HG02970 (cell line): Measurements from ENCODE around the gene PPP2R5A.
"Not testable (repeated sequence)": the region's sequence is repeated elsewhere in the genome, so short reads cannot be mapped to it uniquely, and the experiment has no call there.

Experiments
- ATAC-seq: cut with Tn5 transposase; IDR thresholded peaks from one replicate; pipeline ENCODE4 v1.9.1; 2021; ENCODE audit warnings: mild to moderate bottlenecking, moderate library complexity, moderate number of reproducible peaks; ENCODE audit not compliant: unreplicated experiment, low FRiP score

Gene PPP2R5A

DNA sequence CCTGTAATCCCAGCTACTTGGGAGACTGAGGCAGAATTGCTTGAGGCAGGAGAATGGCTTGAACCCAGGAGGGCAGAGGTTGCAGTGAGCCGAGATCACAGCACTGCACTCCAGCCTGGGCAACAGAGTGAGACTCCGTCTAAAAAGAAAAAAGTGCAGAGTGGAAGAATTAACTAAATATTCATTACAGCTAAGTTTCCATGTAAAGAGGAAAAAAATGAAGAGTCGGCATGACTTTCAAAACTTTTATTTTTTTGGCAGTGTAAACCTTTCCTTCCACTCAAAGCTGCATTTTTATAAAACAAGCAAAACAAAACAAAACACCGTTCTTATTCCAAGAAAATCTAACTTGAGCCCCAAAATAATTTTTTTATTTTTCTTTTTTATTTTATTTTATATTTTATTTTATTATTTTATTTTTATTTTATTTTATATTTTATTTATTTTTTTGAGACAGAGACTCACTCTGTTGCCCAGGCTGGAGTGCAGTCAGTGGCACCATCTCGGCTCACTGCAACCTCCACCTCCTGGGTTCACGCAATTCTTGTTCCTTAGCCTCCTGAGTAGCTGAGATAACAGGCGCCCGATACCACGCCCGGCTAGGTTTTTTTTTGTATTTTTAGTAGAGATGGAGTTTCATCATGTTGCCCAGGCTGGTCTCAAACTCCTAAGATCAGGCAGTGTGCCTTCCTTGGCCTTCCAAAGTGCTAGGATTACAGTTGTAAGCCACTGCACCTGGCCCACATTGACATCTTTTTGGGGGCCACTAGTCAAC, 66.6 kb downstream of the PPP2R5A start:
- ATAC-seq: no peak

DNA sequence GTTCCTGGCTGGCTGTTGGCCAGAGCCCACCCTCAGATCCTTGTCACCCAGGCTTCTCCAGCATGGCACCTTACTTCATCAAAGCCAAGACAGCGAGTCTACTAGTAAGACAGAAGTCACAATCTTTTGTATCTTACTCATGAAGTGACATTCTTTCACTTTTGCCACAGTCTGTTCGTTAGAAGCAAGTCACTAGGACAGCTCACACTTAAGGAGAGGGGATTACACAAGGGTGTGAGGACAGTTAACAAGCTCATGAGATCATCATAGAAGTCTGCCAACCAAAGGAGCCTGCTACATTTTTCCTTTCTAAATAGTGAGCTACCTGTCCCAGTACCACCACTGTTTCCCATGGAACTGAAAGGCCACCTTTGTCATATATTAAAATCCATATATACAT, 68.0 kb downstream of the PPP2R5A start:
- ATAC-seq: no peak

DNA sequence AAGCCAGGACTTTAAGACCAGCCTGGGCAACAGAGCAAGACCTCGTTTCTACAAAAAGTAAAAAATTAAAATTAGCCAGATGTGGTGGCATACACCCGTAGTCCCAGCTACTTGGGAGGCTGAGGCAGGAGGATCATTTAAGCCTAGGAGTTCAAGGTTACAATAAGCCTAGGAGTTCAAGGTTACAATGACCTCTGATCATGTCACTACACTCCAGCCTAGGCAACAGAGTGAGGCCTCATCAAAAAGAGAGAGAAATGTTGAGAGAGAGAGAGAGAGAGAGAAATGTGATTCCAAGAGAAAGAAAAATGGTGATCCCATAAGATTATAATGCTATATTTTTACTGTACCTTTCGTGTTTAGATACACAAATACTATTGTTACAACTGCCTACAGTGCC, 69.3 kb downstream of the PPP2R5A start:
- ATAC-seq: no peak

DNA sequence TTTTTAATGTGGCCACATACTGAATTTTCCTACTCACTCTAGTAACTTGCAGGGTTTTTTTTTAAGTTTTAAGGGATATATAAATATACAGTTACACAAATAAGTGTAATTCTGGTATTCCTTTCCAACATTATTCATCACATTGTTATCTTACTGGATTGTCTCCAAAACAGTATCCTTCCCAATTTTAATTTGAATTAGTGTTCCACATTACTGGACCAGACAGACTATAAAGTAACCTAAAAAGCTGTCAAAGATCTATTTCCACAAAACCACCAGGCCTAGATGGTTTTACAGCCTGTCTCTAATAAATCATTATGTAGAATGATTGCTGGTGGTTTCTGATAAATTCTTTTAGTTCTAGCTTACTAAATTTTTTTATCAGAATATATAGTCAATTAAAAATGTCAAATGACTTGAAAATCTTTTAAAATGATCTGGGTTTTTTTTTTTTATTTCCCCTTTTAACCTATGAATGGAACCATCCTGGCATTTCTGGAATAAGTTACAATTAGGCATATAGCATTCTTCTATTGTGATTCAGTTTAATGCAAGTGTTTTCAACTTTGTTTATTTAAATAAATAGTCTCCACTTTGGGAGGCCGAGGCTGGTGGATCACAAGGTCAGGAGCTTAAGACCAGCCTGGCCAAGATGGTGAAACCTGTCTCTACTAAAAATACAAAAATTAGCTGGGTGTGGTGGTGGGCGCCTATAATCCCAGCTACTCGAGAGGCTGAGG, 70.2 kb downstream of the PPP2R5A start:
- ATAC-seq: no peak

DNA sequence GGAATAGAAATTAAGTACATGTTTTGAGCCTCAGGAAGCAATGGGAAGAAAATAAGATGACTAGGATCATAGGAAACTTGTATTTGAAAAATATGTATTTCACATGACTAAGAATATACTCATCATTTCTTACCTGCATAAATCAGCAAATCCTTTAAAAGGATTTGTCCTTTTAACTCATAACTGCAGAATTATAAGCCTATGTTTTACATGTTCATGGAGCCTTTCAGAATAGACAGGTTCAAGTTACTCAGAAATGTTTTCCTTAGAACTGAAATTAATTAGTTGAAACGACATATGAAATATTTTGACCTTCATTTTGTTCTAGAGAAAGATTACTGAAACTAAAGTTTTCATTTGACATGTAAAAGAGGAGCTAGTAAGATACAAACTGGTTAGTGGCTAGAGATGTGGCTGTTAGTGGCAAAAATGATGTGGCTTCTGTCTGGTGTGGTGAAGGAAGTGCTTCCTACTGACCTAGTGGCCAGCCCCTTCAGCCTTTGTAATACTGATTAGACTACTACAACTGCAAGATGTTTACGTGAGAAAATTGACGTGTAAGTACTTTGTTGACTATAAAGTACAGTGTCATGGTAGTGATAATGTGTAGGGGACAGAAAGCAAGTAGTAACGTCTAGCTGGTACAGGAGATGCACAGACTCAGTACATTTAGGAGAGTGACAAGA, 74.7 kb downstream of the PPP2R5A start:
- no peak for ATAC-seq

DNA sequence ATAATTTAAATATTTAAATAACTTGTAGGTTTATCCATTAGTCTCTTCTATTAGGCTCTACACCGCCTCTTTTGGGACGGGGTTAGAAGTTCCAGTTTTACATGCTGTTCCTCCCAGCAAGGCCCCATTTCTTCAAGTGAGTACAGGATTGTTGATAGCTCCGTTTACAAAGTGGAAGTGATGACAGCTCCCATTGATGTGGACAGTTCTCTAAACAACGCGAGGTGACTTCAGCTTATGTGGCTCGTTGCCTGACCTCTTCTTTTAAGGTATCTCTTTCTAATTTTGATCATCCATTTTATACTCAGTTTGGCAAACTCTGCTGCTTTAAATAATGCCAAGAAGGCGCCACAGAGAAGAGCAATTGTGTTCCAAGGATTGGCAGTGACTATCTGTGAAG, 79.8 kb downstream of the PPP2R5A start:
- ATAC-seq: no peak

DNA sequence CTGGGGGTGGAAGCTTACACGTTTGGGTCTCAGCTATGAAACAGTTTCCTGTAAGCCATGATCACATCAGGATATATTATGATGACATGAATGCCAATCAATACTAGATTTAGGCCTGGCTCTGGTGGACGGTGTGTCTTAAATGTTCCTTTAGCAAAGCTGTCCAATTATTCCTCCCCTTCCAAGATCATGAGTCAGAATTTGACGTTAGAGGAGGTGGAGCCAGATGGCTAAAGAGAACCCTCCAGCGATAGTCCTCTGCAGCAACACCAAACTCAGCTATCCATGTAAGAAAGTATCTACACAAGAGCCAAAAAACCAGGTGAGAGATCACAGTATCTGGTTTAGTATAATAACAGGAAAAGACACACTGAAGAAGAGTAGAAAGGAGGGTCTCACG, 81.7 kb downstream of the PPP2R5A start:
- ATAC-seq: no peak

DNA sequence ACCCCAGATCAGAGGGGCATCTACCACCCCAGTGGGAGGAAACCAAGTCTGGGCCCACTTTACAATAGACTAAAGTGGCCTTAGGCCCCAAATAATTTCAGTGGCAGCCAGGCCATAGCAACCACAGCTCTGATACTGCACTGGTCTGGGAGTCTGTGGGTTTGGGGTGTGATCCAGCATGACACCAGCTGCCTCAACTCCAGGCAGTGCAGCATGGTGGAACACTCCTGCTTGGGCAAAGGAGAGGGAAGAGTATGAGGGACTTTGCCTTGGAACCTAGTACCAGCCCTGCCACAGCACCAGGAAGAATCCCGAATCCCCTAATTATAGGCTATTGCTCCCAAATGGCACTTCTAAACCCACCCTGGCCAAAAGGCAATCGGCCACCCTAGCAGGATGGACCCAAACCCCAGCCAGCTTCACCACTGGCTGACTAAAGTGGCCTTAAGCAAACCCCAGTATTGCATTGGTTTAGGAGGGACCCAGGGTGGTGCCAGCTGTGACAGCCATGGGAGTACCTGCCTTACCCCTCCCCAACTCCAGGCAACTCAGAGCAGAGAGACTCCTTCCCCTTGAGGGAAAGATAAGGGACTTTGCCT, 82.4 kb downstream of the PPP2R5A start:
- ATAC-seq: no peak

DNA sequence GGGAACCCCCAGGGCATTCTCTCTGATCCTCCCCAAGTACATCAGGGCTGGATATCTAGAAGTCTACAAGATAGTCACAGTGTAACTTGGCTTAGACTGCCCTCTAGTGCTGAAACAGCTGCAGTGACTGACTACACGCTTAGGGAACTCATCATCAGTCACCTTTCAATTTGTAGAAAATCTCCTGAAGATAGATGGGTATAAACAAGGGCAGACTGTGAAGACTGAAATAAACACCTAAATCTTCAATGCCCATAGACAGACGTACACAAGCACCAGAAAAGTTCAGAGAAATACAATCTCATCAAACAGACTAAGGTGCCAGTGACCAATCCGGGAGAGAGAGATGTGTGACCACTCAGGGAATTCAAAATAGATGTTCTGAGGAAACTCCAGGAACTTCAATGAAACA, 82.9 kb downstream of the PPP2R5A start:
- no peak for ATAC-seq

DNA sequence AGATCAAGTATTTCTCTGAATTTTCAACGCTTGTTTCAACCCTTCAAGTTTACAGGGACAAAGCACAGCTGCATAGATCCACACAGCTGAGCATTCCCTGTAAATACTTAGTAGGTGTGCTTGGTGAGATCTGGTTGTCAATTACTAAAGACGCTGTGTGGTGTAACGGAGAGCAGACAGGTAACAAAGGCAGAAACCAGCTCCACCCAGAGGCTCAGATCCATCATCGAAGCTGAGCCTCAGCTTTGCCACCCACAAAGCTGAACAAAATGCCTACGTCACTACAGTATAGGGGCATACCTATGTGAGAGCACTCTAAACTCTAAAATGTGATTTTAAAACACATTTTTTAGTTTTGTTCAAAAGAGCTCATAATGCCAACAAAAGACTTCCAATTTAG, 90.8 kb downstream of the PPP2R5A start:
- no peak for ATAC-seq

DNA sequence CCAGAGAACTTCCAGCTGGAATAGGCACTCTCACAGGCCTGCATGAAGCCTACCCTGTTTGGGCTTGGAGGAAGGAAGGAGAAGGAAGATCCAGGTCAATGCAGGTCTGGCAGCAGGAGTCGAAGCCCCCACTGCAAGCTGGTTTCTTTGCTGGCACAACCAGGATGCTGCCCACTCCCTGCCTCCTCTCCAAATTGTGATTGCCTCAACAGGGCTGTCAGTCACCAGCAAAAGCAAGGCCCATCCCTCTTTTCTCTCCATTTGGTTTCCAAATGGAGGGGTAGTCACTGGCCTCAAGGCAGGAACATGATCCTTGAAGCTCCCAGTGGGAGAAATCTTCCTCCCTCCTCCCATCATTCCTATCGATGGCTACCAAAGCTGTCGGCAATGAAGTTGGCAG, 92.4 kb downstream of the PPP2R5A start:
- ATAC-seq: no peak

DNA sequence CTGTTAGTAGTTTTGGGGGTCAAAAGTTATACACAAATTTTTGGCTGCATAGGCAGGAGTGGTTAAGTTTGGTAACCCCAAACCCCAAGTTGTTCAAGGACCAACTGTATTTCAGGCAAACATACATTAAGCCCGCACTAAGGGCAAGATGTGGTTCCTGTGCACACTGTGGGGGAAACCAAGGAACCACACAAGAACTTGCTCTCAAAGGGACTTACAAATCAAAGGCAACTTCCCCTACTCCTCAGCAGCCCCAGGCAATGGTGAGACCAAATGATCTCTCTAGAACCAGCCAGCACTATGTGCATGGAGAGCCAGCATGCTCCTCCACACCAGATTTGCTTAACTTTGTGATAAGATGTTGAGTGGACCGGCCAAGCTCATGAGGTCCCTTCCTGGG, 94.2 kb downstream of the PPP2R5A start:
- no peak for ATAC-seq

DNA sequence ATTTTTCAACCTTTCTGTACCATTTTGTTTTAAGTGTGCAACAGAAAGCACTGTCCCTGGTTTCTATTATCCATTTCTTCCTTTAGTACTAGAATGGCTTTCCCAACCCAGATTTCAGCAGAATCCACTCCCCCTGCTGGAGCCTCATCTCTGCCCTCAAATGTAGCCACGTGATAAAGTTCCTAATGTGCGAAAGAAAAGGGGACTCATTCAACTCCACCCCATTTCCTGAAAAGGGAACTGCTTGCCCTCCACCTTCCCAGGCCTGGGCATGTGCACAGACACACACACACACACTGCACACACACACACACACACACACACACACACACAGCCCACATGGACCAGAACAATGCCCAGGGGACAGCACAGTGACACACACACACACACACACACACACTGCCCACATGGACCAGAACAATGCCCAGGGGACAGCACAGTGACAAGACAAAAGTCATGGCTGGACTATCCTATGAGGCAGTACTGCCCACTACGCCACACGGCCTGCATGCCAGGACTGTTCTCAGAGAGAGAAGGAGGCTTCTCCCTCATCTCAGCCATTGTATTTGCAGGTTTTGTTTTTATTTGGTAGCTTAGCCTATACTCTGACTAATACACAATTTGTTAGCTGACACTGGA, 96.3 kb downstream of the PPP2R5A start:
- ATAC-seq: no peak

DNA sequence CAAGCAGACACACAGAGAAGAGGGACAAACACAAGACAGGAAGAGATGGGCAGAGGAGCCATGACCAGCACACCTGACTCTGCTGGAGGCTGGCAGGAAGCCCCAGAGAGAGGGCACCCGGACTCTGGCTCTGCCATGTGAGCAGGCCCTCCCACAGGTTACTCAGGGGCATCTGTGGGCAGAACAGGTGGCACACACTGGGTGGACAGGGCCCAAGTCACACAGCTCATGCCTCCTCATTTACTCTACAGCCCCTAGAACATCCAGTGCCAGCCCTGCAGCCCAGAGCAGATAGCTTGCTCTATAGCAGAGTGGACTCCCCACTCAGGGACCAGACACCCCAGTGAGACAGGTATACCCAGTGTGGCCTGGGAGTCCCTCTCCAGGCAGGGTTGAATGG, 100.8 kb downstream of the PPP2R5A start:
- ATAC-seq: no peak

DNA sequence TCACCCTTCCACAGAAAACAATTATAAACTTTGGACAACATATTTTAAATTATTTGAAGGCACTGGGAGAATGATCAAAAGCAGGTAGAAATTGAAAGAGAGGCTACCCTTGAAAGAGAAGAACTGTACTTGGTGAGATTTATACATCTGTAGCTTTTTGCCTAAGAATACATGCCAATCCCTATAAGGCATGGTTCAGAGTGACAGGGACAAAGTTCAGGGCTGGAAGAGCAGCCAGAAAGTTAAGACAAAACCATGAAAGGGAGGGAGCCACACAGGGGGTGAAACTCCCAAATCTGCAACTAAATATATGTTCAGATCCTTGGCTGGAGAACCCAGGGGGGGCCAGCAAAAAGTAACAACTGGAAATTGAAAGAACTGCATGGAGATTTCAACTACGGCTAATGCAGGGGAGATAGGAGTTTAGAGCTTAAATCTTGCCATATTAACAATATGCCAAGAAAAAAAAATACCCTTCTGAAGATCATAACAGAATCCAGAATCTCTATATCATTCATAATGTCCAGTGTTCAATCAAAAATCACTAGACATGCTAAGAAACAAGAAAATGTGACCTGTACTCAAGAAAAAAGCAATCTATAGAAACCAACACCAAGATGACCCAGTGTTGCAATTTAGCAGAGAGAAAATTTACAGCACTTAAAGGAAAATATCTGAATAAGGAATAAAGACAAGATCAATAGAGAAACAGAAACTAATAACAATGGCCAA, 103.9 kb downstream of the PPP2R5A start:
- no peak for ATAC-seq

DNA sequence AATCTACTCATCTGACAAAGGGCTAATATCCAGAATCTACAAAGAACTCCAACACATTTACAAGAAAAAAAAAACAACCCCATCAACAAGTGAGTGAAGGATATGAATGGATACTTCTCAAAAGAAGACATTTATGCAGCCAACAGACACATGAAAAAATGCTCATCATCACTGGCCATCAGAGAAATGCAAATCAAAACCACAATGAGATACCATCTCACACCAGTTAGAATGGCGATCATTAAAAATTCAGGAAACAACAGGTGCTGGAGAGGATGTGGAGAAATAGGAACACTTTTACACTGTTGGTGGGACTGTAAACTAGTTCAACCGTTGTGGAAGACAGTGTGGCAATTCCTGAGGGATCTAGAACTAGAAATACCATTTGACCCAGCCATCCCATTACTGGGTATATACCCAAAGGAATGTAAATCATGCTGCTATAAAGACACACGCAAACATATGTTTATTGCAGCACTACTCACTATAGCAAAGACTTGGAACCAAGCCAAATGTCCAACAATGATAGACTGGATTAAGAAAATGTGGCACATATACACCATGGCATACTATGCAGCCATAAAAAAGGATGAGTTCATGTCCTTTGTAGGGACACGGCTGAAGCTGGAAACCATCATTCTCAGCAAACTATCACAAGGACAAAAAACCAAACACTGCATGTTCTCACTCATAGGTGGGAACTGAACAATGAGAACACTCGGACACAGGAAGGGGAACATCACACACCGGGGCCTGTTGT, 110.6 kb downstream of the PPP2R5A start:
- ATAC-seq: not testable (repeated sequence)

DNA sequence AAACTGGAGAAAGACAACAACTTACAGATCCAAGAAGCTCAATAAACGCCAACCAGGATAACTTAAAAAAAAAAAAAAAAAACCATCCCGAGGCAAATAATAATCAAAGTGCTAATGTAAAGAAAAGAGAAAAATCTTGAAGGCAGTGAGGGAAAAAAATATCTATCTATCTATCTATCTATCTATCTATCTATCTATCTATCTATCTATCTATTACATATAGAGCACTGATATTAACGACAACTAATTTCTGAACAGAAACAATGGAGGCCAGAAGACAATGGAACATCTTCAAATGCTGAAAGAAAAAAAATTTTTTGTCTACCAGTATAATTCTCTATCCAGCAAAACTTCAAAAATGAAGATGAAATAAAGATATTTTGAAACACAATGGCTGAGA, 111.4 kb downstream of the PPP2R5A start:
- ATAC-seq: no peak

DNA sequence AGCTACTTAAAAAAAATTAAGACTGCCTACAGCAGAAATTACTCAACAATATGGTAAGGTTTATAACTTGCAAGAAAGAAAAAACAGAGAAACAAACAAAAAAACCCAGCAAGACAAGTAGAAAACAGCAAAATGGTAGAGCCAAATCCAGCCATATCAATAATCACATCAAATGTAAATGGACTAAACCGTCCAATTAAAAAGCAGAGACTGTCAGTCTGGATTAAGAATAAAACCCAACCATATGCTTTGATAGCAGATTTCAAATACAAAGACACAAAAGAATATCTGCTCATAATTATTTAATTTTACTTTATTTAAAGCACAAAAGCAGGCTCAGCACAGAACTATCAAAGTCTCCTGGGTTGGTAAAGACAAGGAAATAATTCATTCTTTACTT, 112.0 kb downstream of the PPP2R5A start:
- ATAC-seq: no peak

DNA sequence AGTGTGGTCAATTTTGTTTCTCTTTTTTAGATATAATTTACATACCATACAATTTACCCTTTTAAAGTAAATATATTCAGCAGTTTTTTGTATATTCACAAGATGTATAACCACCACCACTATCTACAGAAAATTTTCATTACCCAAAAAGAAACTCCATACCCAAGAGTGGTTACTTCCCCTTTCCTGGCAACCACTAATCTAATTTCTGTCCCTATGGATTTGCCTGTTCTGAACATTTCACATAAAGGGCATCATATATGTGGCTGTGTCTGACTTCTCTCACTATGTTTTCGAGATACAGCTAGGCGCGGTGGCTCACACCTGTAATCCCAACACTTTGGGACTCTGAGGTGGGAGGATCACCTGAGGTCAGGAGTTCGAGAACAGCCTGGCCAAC, 115.8 kb downstream of the PPP2R5A start:
- ATAC-seq: no peak
